ENCODE measurements around the gene AMELX.

The AMELX gene

GRCh38 chrX:11269996-11270395 lies 23.2 kb upstream of the AMELX start:
- CTCF ChIA-PET, result no interaction called here

GRCh38 chrX:11272290-11272689 lies 20.9 kb upstream of the AMELX start:
- TF ChIP-seq CTCF (IDR thresholded peaks at IDR 0.05; ENCODE audit: insufficient read depth, low read length, missing control alignments), result no peak
- no peak overlapping the region for H3K4me3 ChIP-seq (ENCODE audit: low read depth, low read length)
- ChIA-PET CTCF (interaction anchor here (0.9 to 1.8 kb wide), 2 partner anchors 108 to 259 kb away, joined by 3 to 5 read pairs; no protein-coding TSS in a partner anchor), POLR2A (no interaction called here)
- no peak for DNase-seq (ENCODE audit: low read depth, low spot score)

More at GRCh38 chrX:11269996-11270395, 23.2 kb upstream of the AMELX start:
- no peak overlapping the region for H3K4me3 ChIP-seq (ENCODE audit: low read depth, low read length)
- no peak for DNase-seq (ENCODE audit: low read depth, low spot score)
- POLR2A ChIA-PET, result no interaction called here
- TF ChIP-seq CTCF (IDR thresholded peaks at IDR 0.05; ENCODE audit: insufficient read depth, low read length, missing control alignments), result no peak

GRCh38 chrX:11272863-11273262 lies 20.4 kb upstream of the AMELX start:
- TF ChIP-seq CTCF (IDR thresholded peaks at IDR 0.05; ENCODE audit: insufficient read depth, low read length, missing control alignments), result no peak
- CTCF ChIA-PET, result interaction anchor here (1.8 kb wide), 1 partner anchor 259 kb away, joined by 5 read pairs; no protein-coding TSS in a partner anchor
- no peak overlapping the region for H3K4me3 ChIP-seq (ENCODE audit: low read depth, low read length)
- POLR2A ChIA-PET, result no interaction called here
- no peak for DNase-seq (ENCODE audit: low read depth, low spot score)

GRCh38 chrX:11273544-11273943 lies 19.7 kb upstream of the AMELX start:
- DNase-seq (ENCODE audit: low read depth, low spot score), result no peak
- CTCF ChIA-PET, result no interaction called here
- POLR2A ChIA-PET, result interaction anchor here (0.6 kb wide), 1 partner anchor 163 kb away, joined by 3 read pairs; the partner anchor contains the start of gene HCCS

GRCh38 chrX:11282043-11282442 lies 11.2 kb upstream of the AMELX start:
- no peak overlapping the region for H3K4me3 ChIP-seq (ENCODE audit: low read depth, low read length)
- CTCF ChIA-PET, result no interaction called here
- POLR2A ChIA-PET, result no interaction called here
- DNase-seq (ENCODE audit: low read depth, low spot score), result no peak
- TF ChIP-seq CTCF (IDR thresholded peaks at IDR 0.05; ENCODE audit: insufficient read depth, low read length, missing control alignments), result no peak

More at GRCh38 chrX:11273544-11273943, 19.7 kb upstream of the AMELX start:
- no peak for TF ChIP-seq CTCF (IDR thresholded peaks at IDR 0.05; ENCODE audit: insufficient read depth, low read length, missing control alignments)
- no peak overlapping the region for H3K4me3 ChIP-seq (ENCODE audit: low read depth, low read length)

GRCh38 chrX:11285651-11286050 lies 7.6 kb upstream of the AMELX start:
- H3K4me3 ChIP-seq (ENCODE audit: low read depth, low read length), result no peak overlapping the region
- CTCF ChIA-PET, result no interaction called here
- TF ChIP-seq CTCF (IDR thresholded peaks at IDR 0.05; ENCODE audit: insufficient read depth, low read length, missing control alignments), result no peak
- POLR2A ChIA-PET, result no interaction called here
- no peak for DNase-seq (ENCODE audit: low read depth, low spot score)
